Measurements from ENCODE around the gene UNC45B. TPM values are rescaled to one million over a fixed set of nuclear protein-coding genes. Genes with fewer than 3 reads are reported as not detected.

UNC45B gene
- total and polyA plus RNA-seq, 2 of the 13 experiments (the other 11 are each of a cell fraction or from before 2014, with no cell fraction given), result 0.01 TPM; not detected in 1

DNA sequence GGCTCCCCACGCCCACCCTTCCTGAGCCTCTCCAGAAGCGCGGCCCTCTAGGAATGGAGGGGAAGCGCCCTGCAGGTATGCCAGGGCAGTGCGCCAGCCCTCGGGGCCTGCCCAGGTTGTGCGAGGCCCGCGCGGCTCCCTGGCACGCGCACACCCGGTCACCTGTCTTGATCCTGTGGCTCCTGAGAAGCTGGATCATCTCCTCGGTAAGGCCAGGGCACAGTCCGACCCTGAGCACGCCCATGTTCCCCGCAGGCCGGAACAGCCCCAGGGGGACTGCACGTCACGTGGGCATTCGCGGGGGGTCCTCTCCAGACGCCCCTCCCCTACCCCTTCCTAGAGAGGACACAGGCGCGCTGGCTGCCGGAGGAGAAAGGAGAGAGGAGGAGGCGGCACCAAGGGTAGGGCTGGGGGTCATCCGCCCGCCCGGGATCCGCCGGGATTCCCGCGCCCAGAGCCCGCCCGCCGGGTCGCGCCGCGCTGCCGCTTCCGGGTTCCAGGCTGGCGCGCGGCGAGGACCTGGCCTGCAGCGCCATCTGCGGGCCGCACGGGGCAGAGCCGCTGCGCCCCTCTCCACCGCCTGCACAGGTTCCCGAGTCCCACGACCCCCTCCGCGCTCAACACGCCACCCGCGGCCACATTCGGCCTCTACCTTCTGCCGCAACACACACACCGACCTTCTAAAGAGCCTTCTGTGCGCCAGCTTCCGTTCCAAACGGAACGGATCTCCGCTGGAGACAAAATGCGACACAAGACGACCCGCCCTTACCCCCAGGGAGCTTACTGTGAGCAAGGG is 28.0 kb upstream of the UNC45B start, which contains the start of gene RAD51D (continued):
- TF ChIP-seq ZFP91 (CRISPR knock-in tag; IDR thresholded peaks at IDR 0.05; ENCODE audit: borderline replicate concordance) (peak; percentile 78; the same call in 1 of the 2 replicates), CHCHD3 (CRISPR knock-in tag; IDR thresholded peaks at IDR 0.05) (0 out of 2 replicates have a peak, but pooled peaks have one; percentile 32), ZNF12 (CRISPR knock-in tag; IDR thresholded peaks at IDR 0.05) (no peak), ZNF772 (CRISPR knock-in tag; IDR thresholded peaks at IDR 0.05) (0 out of 2 replicates have a peak, but pooled peaks have one; percentile 56), ZNF768 (CRISPR knock-in tag; IDR thresholded peaks at IDR 0.05) (peak; percentile 20; the same call in 1 of the 2 replicates), ZNF124 (CRISPR knock-in tag; IDR thresholded peaks at IDR 0.05) (no peak), THAP11 (CRISPR knock-in tag; IDR thresholded peaks at IDR 0.05) (peak; percentile 50; the same call in 1 of the 2 replicates), ZNF674 (CRISPR knock-in tag; IDR thresholded peaks at IDR 0.05; ENCODE audit: low read depth) (0 out of 2 replicates have a peak, but pooled peaks have one; percentile 45), ZNF747 (CRISPR knock-in tag; IDR thresholded peaks at IDR 0.05; ENCODE audit: borderline replicate concordance) (no peak), ZNF7 (CRISPR knock-in tag; IDR thresholded peaks at IDR 0.05) (no peak), NFKB2 (CRISPR knock-in tag; IDR thresholded peaks at IDR 0.05; ENCODE audit: borderline replicate concordance) (no peak; the same call in 1 of the 2 replicates), MIXL1 (CRISPR knock-in tag; IDR thresholded peaks at IDR 0.05) (no peak), ELF4 (CRISPR knock-in tag; IDR thresholded peaks at IDR 0.05; ENCODE audit: borderline replicate concordance) (peak; percentile 93), XBP1 (CRISPR knock-in tag; IDR thresholded peaks at IDR 0.05) (no peak), ZNF781 (CRISPR knock-in tag; IDR thresholded peaks at IDR 0.05; ENCODE audit: borderline replicate concordance, not compliant biosample characterization) (peak; percentile 38), HNF4A (CRISPR knock-in tag; IDR thresholded peaks at IDR 0.05) (no peak), MEIS1 (CRISPR knock-in tag; IDR thresholded peaks at IDR 0.05; ENCODE audit: borderline replicate concordance) (peak; percentile 37; the same call in 1 of the 2 replicates), POGK (CRISPR knock-in tag; conservative IDR thresholded peaks at IDR 0.05) (peak; percentile 69), ZNF792 (CRISPR knock-in tag; IDR thresholded peaks at IDR 0.05) (no peak), CCDC6 (CRISPR knock-in tag; IDR thresholded peaks at IDR 0.05) (peak; percentile 13; the same call in 1 of the 2 replicates)
- TF ChIP-seq, protein P1, sequence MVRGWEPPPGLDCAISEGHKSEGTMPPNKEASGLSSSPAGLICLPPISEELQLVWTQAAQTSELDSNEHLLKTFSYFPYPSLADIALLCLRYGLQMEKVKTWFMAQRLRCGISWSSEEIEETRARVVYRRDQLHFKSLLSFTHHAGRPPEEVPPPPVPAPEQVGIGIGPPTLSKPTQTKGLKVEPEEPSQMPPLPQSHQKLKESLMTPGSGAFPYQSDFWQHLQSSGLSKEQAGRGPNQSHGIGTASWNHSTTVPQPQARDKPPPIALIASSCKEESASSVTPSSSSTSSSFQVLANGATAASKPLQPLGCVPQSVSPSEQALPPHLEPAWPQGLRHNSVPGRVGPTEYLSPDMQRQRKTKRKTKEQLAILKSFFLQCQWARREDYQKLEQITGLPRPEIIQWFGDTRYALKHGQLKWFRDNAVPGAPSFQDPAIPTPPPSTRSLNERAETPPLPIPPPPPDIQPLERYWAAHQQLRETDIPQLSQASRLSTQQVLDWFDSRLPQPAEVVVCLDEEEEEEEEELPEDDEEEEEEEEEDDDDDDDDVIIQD (CRISPR knock-in tag; IDR thresholded peaks at IDR 0.05; ENCODE audit: low read depth), result no peak
- TF ChIP-seq, protein P2, sequence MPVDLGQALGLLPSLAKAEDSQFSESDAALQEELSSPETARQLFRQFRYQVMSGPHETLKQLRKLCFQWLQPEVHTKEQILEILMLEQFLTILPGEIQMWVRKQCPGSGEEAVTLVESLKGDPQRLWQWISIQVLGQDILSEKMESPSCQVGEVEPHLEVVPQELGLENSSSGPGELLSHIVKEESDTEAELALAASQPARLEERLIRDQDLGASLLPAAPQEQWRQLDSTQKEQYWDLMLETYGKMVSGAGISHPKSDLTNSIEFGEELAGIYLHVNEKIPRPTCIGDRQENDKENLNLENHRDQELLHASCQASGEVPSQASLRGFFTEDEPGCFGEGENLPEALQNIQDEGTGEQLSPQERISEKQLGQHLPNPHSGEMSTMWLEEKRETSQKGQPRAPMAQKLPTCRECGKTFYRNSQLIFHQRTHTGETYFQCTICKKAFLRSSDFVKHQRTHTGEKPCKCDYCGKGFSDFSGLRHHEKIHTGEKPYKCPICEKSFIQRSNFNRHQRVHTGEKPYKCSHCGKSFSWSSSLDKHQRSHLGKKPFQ (CRISPR knock-in tag; IDR thresholded peaks at IDR 0.05; ENCODE audit: insufficient replicate concordance), result peak; percentile 70
